ENCODE data around the gene GCN1. TPM values are rescaled to one million over a fixed set of nuclear protein-coding genes. Genes with fewer than 3 reads are reported as not detected.

The GCN1 gene
- total RNA-seq, 1 donor from 2014 or later, result 36.0 TPM

DNA sequence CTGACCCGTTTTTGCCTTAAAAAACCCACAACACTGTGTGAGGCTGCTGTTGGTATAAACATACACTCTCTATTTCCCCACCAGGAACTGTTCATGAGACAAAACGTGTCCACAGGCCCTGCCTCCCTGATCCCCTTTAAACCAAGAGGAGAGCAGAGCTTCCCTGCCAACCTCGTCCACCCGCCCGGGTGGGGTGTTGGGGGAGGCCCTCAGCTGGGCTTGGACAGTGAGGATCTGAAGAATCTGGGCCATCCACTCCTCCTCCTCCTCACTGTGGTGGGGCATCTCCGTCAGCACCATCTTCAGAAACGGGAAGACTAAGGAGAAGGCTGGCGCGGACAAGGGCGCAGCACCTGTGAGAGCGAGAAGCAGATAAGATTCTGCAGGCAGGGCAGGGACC, 36.8 kb downstream of the GCN1 start:
- intact Hi-C loops (cut with micrococcal nuclease), result no loop called here

DNA sequence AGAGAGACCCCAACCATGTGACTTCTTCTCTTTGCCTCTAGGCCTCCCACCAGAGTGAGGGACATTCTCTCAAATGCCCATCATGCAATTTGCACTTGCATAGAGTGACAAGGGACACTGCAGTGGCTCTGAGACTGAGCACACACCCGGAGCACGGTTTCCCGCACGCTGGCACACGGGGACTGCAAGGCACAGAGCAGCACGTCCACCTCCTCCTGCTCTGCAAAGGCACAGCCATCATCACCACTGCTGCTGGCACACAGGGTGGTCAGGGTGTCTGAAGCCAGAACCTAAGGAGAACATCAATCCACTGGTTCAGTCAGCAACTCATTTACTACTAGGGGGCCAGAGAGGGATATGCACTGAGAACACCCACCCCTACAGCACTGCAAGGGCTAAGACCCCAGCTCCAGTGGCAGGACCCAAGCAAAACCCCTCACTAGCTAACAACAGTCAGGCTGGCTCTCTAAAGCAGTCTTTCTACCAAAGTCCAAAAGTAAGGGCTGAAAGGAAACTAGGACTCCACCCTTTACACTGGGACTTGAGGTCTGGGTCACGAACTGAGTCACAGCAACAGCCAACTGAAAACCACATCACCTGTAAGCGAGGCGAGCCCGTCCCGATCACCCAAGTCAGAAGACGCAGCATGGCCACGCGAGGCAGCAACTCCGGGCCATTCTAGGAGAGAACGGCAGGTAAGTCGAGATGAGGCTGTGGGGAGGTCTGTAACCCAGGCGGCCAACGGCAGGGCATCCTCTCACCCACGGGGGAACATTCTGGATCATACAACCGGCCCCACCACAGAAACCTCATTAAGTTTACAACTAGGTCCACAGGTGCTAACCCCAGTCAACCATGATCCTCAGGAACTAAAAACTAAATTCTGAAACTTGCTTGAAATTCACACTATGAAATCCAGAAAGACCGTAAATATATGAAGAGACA, 37.9 kb downstream of the GCN1 start:
- H3K36me3 ChIP-seq, result peaks cover 97% of the 10 kb centered on the region
- no peak for DNase-seq

More for the DNA sequence above, 36.8 kb downstream of the GCN1 start:
- Histone ChIP-seq H3K36me3 (peaks cover 100% of the 10 kb centered on the region), H3K4me3 (no peak overlapping the region), H3K27ac (replicated peaks) (no peak overlapping the region), H3K9me3 (replicated peaks) (no peaks in the 10 kb centered on the region), H3K27me3 (ENCODE audit: low read depth) (no peaks in the 10 kb centered on the region), H3K4me1 (no peaks in the 10 kb centered on the region)
- TF ChIP-seq, protein P1, sequence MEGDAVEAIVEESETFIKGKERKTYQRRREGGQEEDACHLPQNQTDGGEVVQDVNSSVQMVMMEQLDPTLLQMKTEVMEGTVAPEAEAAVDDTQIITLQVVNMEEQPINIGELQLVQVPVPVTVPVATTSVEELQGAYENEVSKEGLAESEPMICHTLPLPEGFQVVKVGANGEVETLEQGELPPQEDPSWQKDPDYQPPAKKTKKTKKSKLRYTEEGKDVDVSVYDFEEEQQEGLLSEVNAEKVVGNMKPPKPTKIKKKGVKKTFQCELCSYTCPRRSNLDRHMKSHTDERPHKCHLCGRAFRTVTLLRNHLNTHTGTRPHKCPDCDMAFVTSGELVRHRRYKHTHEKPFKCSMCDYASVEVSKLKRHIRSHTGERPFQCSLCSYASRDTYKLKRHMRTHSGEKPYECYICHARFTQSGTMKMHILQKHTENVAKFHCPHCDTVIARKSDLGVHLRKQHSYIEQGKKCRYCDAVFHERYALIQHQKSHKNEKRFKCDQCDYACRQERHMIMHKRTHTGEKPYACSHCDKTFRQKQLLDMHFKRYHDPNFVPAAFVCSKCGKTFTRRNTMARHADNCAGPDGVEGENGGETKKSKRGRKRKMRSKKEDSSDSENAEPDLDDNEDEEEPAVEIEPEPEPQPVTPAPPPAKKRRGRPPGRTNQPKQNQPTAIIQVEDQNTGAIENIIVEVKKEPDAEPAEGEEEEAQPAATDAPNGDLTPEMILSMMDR (IDR thresholded peaks at IDR 0.05; ENCODE audit: borderline replicate concordance), result no peak
- no peak for DNase-seq

DNA sequence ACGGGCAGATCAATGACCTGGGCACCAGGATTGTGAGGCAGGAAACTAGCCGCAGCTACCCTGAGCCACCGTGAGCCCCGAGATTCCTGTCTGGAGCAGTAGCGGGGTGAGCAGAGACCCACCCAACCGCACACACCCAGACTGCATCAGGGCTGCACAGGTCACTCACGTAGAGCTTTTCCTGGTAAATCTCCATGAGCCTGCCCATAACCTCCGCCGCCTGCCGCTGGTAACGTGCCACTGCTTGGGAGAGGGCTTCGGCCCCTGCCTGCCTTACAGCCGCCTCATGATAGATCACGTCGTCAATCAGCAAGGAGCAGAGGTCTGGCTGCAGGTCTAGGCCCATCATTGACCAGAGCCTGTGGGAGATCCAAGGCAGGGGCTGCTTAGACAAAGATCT, 39.4 kb downstream of the GCN1 start:
- intact Hi-C loops (cut with micrococcal nuclease), result no loop called here
- H3K36me3 ChIP-seq, result peaks cover 97% of the 10 kb centered on the region
- H3K4me1 ChIP-seq, result no peaks in the 10 kb centered on the region

More for the DNA sequence above, 37.9 kb downstream of the GCN1 start:
- H3K4me3 ChIP-seq, result no peak overlapping the region
- H3K27me3 ChIP-seq (ENCODE audit: low read depth), result no peaks in the 10 kb centered on the region
- H3K9me3 ChIP-seq (replicated peaks), result no peaks in the 10 kb centered on the region
- H3K4me1 ChIP-seq, result no peaks in the 10 kb centered on the region
- TF ChIP-seq, protein P1 (IDR thresholded peaks at IDR 0.05; ENCODE audit: borderline replicate concordance), result no peak
- intact Hi-C loops (cut with micrococcal nuclease), result no loop called here
- H3K27ac ChIP-seq (replicated peaks), result no peak overlapping the region

DNA sequence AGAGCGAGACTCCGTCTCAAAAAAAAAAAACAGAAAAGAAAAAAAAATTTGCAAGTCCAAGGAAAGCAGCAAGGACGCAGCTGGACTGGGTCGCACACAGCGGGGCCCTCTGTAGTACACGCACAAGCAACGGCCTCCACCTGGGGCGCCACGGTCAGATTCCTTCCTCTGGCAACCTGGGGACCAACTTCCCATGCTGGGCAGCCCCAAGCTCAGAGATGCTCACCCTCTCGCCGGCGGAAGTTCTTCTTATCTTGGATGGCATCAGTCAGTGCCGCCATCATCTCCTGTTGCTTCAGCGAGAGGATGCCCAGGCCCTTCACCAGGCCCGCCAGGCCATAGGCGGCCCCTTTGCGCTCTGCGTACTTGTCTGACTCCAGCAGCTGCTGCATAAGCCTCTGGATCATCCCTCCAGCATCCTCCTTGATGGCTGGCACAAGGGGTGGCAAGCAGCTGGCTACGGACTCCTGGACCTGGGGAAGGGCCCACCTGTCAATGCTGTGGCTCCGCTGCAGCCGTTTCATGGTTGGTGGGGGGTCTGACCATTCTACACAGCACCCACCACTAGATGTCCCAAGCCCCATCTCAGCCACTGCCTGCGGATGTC, 43.5 kb downstream of the GCN1 start:
- intact Hi-C loops (cut with micrococcal nuclease), result no loop called here
- TF ChIP-seq, protein P1 (IDR thresholded peaks at IDR 0.05; ENCODE audit: borderline replicate concordance), result no peak
- no peak for DNase-seq
- Histone ChIP-seq H3K4me1 (no peaks in the 10 kb centered on the region), H3K4me3 (no peak overlapping the region), H3K9me3 (replicated peaks) (no peaks in the 10 kb centered on the region), H3K27me3 (ENCODE audit: low read depth) (no peaks in the 10 kb centered on the region), H3K27ac (replicated peaks) (no peak overlapping the region), H3K36me3 (peaks cover 97% of the 10 kb centered on the region)

More for the DNA sequence above, 39.4 kb downstream of the GCN1 start:
- DNase-seq, result no peak
- TF ChIP-seq, protein P1 (IDR thresholded peaks at IDR 0.05; ENCODE audit: borderline replicate concordance), result no peak
- no peak overlapping the region for H3K4me3 ChIP-seq
- H3K27ac ChIP-seq (replicated peaks), result no peak overlapping the region
- no peaks in the 10 kb centered on the region for H3K9me3 ChIP-seq (replicated peaks)
- H3K27me3 ChIP-seq (ENCODE audit: low read depth), result no peaks in the 10 kb centered on the region

DNA sequence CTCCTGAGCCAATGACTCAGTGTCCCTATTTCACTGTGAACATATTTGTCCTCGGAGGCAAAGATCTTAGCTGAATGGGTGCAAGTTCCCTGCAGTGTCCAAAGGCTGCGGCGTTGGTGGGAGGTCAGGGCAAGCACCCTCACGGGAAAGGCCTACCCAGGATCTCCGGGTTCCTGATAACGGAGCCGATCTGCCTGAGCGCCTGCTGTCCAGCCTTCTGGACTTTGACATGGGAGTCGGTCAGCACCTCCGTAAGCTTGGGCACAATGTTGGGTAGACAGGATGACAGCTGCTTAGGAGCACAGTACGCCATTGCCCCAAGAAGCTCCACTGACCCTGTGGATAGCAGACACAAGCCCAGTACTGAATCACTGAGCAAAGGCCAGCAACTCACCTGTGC, 46.5 kb downstream of the GCN1 start:
- Histone ChIP-seq H3K4me3 (no peak overlapping the region), H3K27ac (replicated peaks) (no peak overlapping the region), H3K9me3 (replicated peaks) (no peaks in the 10 kb centered on the region), H3K36me3 (peaks cover 97% of the 10 kb centered on the region), H3K4me1 (no peaks in the 10 kb centered on the region), H3K27me3 (ENCODE audit: low read depth) (no peaks in the 10 kb centered on the region)
- intact Hi-C loops (cut with micrococcal nuclease), result no loop called here
- no peak for DNase-seq
- TF ChIP-seq, protein P1 (IDR thresholded peaks at IDR 0.05; ENCODE audit: borderline replicate concordance), result no peak
